Chondrocyte (in vitro differentiated cells): Measurements from ENCODE around the gene CDR2. TPM values are rescaled to one million over a fixed set of nuclear protein-coding genes. Genes with fewer than 3 reads are reported as not detected.
"Not testable (repeated sequence)": the region's sequence is repeated elsewhere in the genome, so short reads cannot be mapped to it uniquely, and the experiment has no call there.

Source experiments
- DNase-seq: peaks from one replicate; pipeline ENCODE4 v3.0.0; 2021; ENCODE audit warnings: mixed read lengths, low spot score
- H3K27ac Mint-ChIP-seq: one replicate; pipeline ENCODE4 v1.8.0; 2021; ENCODE audit warnings: mild to moderate bottlenecking, moderate library complexity, mixed read lengths; ENCODE audit not compliant: unreplicated experiment
- H3K27me3 Mint-ChIP-seq: 2 replicates; pipeline ENCODE4 v1.8.0; 2021; ENCODE audit warnings: low read depth, mixed read lengths
- H3K36me3 Mint-ChIP-seq: 2 replicates; pipeline ENCODE4 v1.8.0; 2021; ENCODE audit warnings: low read depth, mixed read lengths
- H3K4me1 Mint-ChIP-seq: 2 replicates; pipeline ENCODE4 v1.8.0; 2021; ENCODE audit warnings: low read depth, mild to moderate bottlenecking, mixed read lengths
- H3K4me3 Mint-ChIP-seq: one replicate; pipeline ENCODE4 v1.8.0; 2021; ENCODE audit warnings: mild to moderate bottlenecking, moderate library complexity, mixed read lengths; ENCODE audit not compliant: unreplicated experiment
- H3K9me3 Mint-ChIP-seq: 2 replicates; pipeline ENCODE4 v1.8.0; 2021; ENCODE audit warnings: low read depth, mixed read lengths
- CTCF ChIP-seq: fragments of 200-600 bp; sonication (generic); IDR thresholded peaks from 2 replicates; pipeline ENCODE4 v1.5.0; 2021; ENCODE audit warnings: antibody characterized with exemption, mild to moderate bottlenecking, moderate library complexity
- total RNA-seq: library from RNA; stranded (reverse); gene quantifications from 3 replicates; pipeline ENCODE4 v1.2.1, GENCODE V29; 2021

The CDR2 gene
- total RNA-seq, 1 donor from 2014 or later: 46.1 TPM

GRCh38 chr16:22352723-22353122, 21.7 kb downstream of the CDR2 start:
- H3K9me3 Mint-ChIP-seq: no peaks in the 10 kb centered on the region
- DNase-seq: no peak
- H3K4me3 Mint-ChIP-seq: no peak overlapping the region
- H3K27ac Mint-ChIP-seq: no peak overlapping the region
- no peak for TF ChIP-seq CTCF
- peaks cover 30% of the 10 kb centered on the region for H3K4me1 Mint-ChIP-seq
- H3K36me3 Mint-ChIP-seq: peaks cover 23% of the 10 kb centered on the region
- no peaks in the 10 kb centered on the region for H3K27me3 Mint-ChIP-seq

- DNase-seq: no peak
- no peak for TF ChIP-seq CTCF
- Mint-ChIP-seq H3K4me1 (peaks cover 26% of the 10 kb centered on the region), H3K36me3 (peaks cover 28% of the 10 kb centered on the region), H3K27ac (no peak overlapping the region), H3K9me3 (no peaks in the 10 kb centered on the region), H3K4me3 (no peak overlapping the region), H3K27me3 (no peaks in the 10 kb centered on the region)
These were observed 22.3 kb downstream of the CDR2 start for GRCh38 chr16:22352140-22352539.

GRCh38 chr16:22351017-22351416, 23.4 kb downstream of the CDR2 start:
- H3K4me3 Mint-ChIP-seq, H3K27me3 Mint-ChIP-seq, H3K27ac Mint-ChIP-seq, H3K9me3 Mint-ChIP-seq, DNase-seq: not testable (repeated sequence)
- Mint-ChIP-seq H3K36me3 (peaks cover 37% of the 10 kb centered on the region), H3K4me1 (peaks cover 28% of the 10 kb centered on the region)

GRCh38 chr16:22348291-22348690, 26.1 kb downstream of the CDR2 start:
- Mint-ChIP-seq H3K9me3 (no peaks in the 10 kb centered on the region), H3K4me1 (peaks cover 15% of the 10 kb centered on the region), H3K36me3 (peaks cover 39% of the 10 kb centered on the region), H3K4me3 (no peak overlapping the region), H3K27ac (no peak overlapping the region), H3K27me3 (no peaks in the 10 kb centered on the region)
- no peak for TF ChIP-seq CTCF
- DNase-seq: no peak

GRCh38 chr16:22347100-22347820, 27.2 kb downstream of the CDR2 start:
- Mint-ChIP-seq H3K36me3 (peaks cover 43% of the 10 kb centered on the region), H3K4me1 (peaks cover 8% of the 10 kb centered on the region), H3K27ac (peak overlapping the region; percentile 27), H3K4me3 (no peak overlapping the region), H3K27me3 (no peaks in the 10 kb centered on the region), H3K9me3 (no peaks in the 10 kb centered on the region)
- no peak for TF ChIP-seq CTCF
- DNase-seq: no peak

- Mint-ChIP-seq H3K4me1 (peaks cover 8% of the 10 kb centered on the region), H3K4me3 (no peak overlapping the region), H3K36me3 (peaks cover 47% of the 10 kb centered on the region), H3K9me3 (no peaks in the 10 kb centered on the region), H3K27ac (no peak overlapping the region), H3K27me3 (no peaks in the 10 kb centered on the region)
- DNase-seq: no peak
- TF ChIP-seq CTCF: no peak
These were observed 27.9 kb downstream of the CDR2 start for GRCh38 chr16:22346483-22346882.
